NOMO-1 treated with dmso at 0.1 percent for 144 hours (cell line): ENCODE data around the gene ZNF772.
"Not testable (repeated sequence)": the region's sequence is repeated elsewhere in the genome, so short reads cannot be mapped to it uniquely, and the experiment has no call there.

ENCODE experiments used
- DNase-seq: peaks from one replicate; lab custom pipeline; 2025; ENCODE audit not compliant: unreplicated experiment; lab: John Stamatoyannopoulos, UW

The ZNF772 gene

DNA sequence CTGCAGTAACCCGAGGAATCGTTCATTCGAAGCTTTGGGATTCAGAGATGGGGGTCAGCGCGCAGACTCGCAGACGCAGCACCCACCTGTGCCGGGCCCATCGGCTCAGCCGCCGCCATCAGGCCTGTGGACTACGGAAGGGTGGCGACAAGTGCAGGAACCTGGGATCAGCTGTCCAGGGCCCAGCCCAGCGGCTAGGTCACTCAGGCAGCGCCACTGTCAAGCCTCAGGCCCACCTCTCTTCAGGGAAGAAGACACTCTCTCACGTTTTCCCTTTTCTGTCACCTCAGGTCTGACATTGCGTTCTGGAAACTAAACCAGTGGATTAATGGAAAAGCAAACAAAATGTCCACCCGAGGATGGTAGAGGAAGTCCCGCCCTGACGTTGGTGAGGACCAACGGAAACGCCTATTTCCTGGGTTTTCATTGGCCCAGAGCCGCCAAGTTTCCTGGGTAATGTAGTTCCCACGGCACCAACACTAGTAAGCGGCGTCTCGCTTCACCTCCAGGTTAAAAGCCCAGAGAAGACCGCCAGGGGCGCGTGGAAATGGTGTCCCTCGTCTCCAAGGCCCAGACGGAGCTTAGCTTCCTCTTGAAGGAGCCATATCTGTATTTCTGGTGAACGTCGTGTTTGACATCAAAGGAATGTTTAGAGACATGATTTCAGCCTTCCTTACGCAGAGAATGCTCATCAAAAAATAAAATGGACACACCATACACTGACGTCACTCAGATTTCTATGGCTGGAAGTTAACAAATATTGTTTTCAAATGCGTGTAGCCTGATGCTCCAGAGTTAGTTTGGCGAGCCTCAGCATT, at the start of gene ZNF772:
Gene ZNF772 (minus strand): TSS at position 376 of the 818 bp plus-strand sequence. CDS start 257 bp downstream, at position 119.
- peak; percentile 94 for DNase-seq

DNA sequence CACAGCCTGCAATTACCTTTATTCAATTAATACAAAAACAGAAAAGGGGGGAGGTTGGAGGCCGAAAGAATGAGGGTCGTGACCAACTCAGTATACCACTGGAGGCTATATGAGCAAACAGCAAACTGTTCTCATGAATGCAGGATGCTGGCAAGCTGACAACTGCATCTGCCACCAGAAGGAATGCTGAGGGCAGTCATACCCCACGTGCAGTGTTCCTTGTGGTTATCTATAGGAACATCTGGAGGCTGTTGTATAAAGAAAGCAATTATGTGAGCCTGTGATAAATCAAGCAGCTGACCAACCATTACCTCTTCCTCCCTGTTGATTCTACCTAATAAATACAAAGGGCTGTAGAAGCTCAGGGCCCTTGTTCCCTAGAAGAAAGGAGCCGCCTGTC, 40.7 kb upstream of the ZNF772 start:
- DNase-seq = not testable (repeated sequence)

DNA sequence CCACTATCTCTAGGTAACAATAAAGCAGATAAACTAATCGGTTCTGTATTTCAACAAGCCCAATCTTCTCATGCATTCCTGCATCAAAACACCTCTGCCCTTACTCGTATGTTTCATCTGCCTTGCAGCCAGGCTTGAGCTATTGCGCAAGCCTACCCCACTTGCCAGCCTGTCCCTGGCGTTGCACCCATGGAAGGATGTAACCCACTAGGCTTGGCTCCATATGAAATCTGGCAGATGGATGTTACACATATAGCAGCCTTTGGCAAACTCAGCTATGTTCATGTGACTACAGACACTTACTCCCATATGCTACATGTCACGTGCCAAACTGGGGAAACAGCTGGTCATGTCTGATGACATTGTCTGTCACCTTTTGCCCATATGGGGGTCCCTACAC, 37.9 kb upstream of the ZNF772 start:
- no peak for DNase-seq

DNA sequence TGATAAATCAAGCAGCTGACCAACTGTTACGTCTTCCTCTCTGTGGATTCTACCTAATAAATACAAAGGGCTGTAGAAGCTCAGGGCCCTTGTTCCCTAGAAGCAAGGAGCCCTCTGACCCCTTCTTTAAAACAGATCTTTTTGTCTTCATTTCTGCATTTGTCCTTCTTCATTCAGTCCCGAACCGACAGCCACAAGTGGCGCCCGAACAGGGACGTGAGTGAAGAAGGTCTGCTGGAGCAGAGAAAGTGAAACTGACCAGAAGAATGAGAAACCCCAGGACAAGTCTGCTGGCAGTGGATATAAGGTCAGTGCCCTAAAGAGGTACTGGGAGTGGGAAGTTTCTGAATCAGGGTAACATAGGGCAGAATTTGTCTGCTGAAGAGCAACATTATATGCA, 35.5 kb upstream of the ZNF772 start:
- no peak for DNase-seq

GRCh38 chr19:57511484-57511883, 34.1 kb upstream of the ZNF772 start:
- DNase-seq = no peak

GRCh38 chr19:57506163-57506562, 28.8 kb upstream of the ZNF772 start:
- no peak for DNase-seq

GRCh38 chr19:57500400-57500799, 23.0 kb upstream of the ZNF772 start:
- DNase-seq = not testable (repeated sequence)

DNA sequence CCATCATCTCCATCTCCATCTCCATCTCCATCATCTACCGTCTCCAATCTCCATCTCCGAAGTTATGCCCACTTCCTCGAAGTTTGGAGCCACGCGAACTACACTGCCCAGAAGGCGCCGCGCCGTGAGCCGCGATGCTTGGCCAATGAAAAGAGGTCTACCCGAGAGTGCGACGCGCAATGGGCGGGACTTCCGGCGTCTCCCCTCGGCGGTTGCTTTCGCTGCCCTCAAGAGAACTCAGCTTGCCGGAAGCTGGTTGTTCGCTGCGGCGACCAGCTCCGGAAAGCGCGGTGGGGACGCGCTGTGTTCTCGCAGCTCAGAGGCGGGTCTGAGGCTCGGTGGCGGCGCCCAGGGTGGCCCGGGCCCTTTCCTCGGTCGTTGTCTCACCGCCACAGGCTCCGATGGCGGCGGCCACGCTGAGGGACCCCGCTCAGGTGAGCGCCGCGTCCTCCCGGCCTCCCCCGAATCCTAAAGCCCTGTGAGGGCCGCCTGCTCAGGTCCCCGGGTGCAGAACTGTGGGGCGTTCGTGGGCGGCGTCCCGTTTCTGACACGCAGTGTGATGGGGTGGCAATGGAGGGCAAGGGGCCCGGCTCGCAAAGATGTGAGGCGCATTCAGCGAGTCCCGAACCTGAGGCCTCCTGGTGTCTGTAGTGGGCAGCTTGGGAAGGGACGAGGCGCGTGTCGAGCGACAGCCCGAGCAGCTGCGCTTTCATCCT, 22.5 kb upstream of the ZNF772 start, which contains the start of gene ZNF773:
Gene ZNF773 (plus strand): TSS at position 259 of the 716 bp plus-strand sequence. CDS start 143 bp downstream, at position 402.
- DNase-seq = peak; percentile 86

GRCh38 chr19:57499332-57499679, 21.9 kb upstream of the ZNF772 start:
- DNase-seq = not testable (repeated sequence)

DNA sequence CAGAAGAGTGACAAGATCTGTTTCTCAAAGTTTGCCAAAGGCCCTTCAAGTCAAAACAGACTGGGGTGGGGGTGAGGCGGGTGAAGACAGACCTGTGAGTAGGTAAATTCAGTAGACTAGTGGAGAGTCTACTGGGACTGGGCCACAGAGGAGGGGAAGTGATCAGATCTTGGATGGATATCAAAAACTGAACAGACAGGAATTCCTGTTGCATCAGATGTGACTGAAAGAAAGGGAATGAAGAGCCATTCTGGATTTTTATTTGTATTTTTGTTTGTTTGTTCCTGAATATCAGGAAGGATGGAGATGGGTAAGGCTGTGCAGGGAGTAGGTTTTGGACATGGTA, 10.9 kb upstream of the ZNF772 start:
- DNase-seq = not testable (repeated sequence)

DNA sequence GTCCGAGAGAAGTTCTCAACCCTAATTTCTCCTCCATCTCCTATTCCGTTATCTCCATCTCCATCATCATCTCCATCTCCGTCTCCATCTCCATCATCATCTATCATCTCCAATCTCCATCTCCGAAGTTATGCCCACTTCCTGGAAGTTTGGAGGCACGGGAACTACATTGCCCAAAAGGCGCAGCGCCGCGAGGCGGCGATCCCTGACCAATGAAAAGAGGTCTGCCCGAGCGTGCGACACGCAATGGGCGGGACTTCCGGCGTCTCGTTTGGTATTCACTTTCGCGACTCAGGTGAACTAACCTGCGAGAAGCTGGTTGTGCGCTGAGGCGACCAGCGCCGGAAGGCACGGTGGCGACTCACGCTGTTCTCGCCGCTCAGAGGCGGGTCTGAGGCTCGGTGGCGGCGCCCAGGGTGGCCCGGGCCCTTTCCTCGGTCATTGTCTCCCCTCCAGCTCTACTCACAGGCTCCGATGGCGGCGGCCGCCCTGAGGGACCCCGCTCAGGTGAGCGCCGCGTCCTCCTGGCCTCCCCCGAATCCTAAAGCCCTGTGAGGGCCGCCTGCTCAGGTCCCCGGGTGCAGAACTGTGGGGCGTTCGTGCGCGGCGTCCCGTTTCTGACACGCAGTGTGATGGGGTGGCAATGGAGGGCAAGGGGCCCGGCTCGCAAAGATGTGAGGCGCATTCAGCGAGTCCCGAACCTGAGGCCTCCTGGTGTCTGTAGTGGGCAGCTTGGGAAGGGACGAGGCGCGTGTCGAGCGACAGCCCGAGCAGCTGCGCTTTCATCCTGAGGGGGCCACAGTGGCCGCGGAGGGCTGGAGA, 10.3 kb upstream of the ZNF772 start, which contains the start of gene ZNF419:
Gene ZNF419 (plus strand): TSS at position 274 of the 822 bp plus-strand sequence. CDS start 201 bp downstream, at position 475.
- peak; percentile 56 for DNase-seq

- DNase-seq = no peak
Measured at GRCh38 chr19:57473646-57474045, 3.7 kb downstream of the ZNF772 start.

DNA sequence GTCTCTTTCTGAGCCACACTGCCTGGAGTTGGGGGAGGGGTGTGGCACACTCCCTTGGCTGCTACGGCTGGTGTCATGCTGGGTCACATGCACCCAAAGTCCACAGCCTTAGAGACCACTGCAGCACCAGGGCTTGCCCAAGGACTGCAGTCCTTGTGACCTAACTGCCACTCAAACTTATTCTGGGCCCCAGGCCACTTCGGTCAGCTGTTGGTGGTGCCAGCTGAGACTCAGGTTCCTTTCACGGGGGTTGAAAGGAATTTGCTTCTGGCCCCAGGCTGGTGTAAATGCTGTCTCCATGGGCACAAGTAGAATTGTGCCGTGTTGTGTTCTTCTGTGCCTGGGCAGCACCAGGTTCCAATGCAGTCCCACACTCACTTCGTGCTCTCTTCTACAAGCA, 10.9 kb downstream of the ZNF772 start:
- DNase-seq = no peak

DNA sequence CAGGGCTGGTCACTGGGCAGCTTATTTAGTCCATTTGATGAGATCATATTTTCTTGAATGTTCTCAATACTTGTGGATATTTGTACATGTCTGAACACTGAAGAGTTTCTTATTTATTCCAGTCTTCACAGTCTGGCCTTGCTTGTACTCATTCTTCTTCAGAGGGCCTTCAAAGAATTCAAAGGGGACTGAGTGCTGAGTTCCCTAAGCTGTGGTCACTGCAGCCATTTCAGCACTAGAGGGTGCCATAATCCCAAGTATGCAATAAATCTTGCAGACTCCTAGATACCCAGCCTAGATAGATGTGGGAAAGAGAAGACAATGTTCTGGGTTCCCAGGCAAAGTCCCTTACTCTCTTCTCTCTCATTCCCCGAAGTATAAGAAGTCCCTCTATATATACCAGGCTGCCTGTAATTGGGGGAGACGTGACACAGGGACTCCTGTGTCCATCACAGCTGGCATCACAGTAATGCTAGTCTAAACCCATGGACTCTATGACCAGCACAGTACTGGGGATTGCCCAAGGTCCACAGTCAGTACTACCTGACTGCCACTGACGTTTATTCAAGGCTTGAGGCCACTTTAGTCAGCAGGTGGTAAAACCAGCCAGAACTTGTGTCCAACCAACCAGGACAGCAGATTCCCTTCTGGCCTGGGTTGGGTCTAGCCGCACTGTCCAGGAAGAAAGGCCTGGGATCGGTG, 11.5 kb downstream of the ZNF772 start:
- DNase-seq = peak; percentile 8

GRCh38 chr19:57452307-57452706, 25.1 kb downstream of the ZNF772 start:
- DNase-seq = no peak

DNA sequence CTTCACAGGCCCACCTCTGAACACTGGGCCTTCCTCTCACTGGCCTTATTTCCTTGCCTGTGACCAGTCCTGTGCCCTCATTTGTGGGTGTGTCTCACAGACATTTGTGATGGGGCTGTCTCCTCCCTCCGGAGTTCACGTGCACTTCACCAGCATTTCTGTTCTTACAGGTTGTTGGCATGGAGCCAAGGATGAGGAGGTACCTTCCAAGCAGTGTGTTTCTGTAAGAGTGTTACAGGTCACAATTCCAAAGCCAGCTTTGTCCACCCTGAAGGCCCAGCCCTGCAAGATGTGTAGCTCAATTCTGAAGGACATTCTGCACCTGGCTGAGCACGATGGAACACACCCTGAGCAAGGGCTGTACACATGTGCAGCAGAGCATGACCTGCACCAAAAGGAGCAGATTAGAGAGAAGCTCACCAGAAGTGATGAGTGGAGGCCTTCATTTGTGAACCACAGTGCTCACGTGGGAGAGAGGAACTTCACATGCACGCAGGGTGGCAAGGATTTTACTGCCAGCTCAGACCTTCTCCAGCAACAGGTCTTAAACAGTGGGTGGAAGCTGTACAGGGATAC, 34.2 kb downstream of the ZNF772 start:
- no peak for DNase-seq

- no peak for DNase-seq
Measured at GRCh38 chr19:57441979-57442752, 35.2 kb downstream of the ZNF772 start.

DNA sequence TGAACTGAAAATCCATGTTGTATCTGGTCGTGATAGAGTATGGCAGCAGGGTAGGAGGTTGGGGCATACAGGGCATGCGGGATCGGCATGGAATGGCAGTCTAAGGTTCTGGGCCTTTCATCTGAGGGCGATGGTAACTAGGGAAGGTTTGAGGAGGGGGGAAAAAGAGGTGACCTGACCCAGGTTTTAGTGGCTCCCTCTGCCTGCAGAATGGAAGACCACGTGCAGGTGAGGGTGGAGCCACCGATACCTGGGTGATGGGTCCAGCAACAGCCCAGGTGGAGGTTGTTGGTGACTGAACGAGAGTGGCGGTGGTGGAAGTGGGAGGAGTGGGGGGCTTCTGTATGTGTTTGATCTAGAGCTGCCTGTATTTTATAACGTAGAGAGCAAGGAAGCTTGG, 38.4 kb downstream of the ZNF772 start:
- no peak for DNase-seq

GRCh38 chr19:57437931-57438330, 39.4 kb downstream of the ZNF772 start:
- DNase-seq = no peak

DNA sequence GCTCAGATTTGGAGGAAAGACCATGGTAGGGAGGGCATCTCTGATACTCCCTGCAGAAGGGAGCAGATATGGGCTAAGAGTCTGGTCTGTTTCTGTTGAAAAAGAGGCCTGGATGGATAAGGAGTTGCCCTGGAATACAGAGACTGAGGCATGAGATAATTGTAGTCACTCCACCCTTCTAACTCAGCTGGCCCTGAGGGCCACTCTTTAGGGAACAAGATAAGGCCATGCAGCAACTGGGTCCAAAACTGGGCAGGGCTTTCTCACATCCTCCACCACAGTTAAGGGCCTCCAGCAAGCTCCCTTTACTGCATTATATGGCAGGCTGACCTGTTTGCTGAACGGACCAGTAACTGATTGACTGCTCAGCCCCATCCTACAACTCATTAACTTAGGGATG, 40.9 kb downstream of the ZNF772 start:
- no peak for DNase-seq
